T-helper 22 cell (primary cell): Measurements from ENCODE around the gene C11orf24.

ENCODE experiments used
- DNase-seq: peaks from one replicate; pipeline ENCODE4 v3.0.0-alpha.2; 2020; ENCODE audit warnings: low read depth

C11orf24 gene

GRCh38 chr11:68271781-68272608 lies at the start of gene C11orf24:
Gene C11orf24 (minus strand): TSS chr11:68271973. CDS start chr11:68263767, 8,206 bp downstream.
- DNase-seq, result peak; percentile 90

- DNase-seq, result no peak
Observed at GRCh38 chr11:68317147-68317785, 45.5 kb upstream of the C11orf24 start.

GRCh38 chr11:68315171-68315920 lies 43.6 kb upstream of the C11orf24 start:
- no peak for DNase-seq

GRCh38 chr11:68314203-68315170 lies 42.7 kb upstream of the C11orf24 start:
- no peak for DNase-seq

- no peak for DNase-seq
Observed at GRCh38 chr11:68313574-68314202, 41.9 kb upstream of the C11orf24 start.

GRCh38 chr11:68312780-68313573 lies 41.2 kb upstream of the C11orf24 start:
- DNase-seq, result no peak

- DNase-seq, result no peak
Observed at GRCh38 chr11:68312117-68312779, 40.5 kb upstream of the C11orf24 start, which contains the start of gene LRP5. Gene LRP5 (plus strand): TSS chr11:68312591. CDS start chr11:68312715, 124 bp downstream.

- no peak for DNase-seq
Observed at GRCh38 chr11:68311160-68312116, 39.7 kb upstream of the C11orf24 start.

- DNase-seq, result no peak
Observed at GRCh38 chr11:68309621-68310185, 37.9 kb upstream of the C11orf24 start.

- no peak for DNase-seq
Observed at GRCh38 chr11:68308068-68308467, 36.3 kb upstream of the C11orf24 start.

GRCh38 chr11:68306636-68307035 lies 34.9 kb upstream of the C11orf24 start:
- DNase-seq, result no peak

- DNase-seq, result no peak
Observed at GRCh38 chr11:68303982-68304780, 32.4 kb upstream of the C11orf24 start.

- no peak for DNase-seq
Observed at GRCh38 chr11:68303083-68303482, 31.3 kb upstream of the C11orf24 start.

- DNase-seq, result no peak
Observed at GRCh38 chr11:68302670-68303069, 30.9 kb upstream of the C11orf24 start.

- DNase-seq, result no peak
Observed at GRCh38 chr11:68302256-68302655, 30.5 kb upstream of the C11orf24 start.

- DNase-seq, result no peak
Observed at GRCh38 chr11:68300076-68300830, 28.5 kb upstream of the C11orf24 start.
